HEK293T (cell line): ENCODE results near the gene CYP3A4.
"Not testable (repeated sequence)": the region's sequence is repeated elsewhere in the genome, so short reads cannot be mapped to it uniquely, and the experiment has no call there.

Experiments
- BHLHE40 ChIP-seq: fragments of 450-650 bp; IDR thresholded peaks from 2 replicates; pipeline ENCODE4 v1.6.1; 2016; ENCODE audit warnings: mild to moderate bottlenecking, moderate library complexity, borderline replicate concordance
- ELF4 ChIP-seq: fragments of 450-650 bp; IDR thresholded peaks from 2 replicates; pipeline ENCODE4 v1.6.1; 2017; ENCODE audit warnings: antibody characterized with exemption
- FOXM1 ChIP-seq: fragments of 450-650 bp; IDR thresholded peaks from 2 replicates; pipeline ENCODE4 v1.6.1; 2017; ENCODE audit warnings: mild to moderate bottlenecking, borderline replicate concordance
- HDGF ChIP-seq: fragments of 450-650 bp; IDR thresholded peaks from 2 replicates; pipeline ENCODE4 v1.6.1; 2017; ENCODE audit warnings: antibody characterized with exemption, borderline replicate concordance
- L3MBTL2 ChIP-seq: fragments of 450-650 bp; conservative IDR thresholded peaks from 2 replicates; pipeline ENCODE4 v1.6.1; 2016; ENCODE audit warnings: mild to moderate bottlenecking
- LEF1 ChIP-seq: fragments of 450-650 bp; IDR thresholded peaks from 2 replicates; pipeline ENCODE4 v1.6.1; 2017; ENCODE audit warnings: mild to moderate bottlenecking, borderline replicate concordance
- SP1 ChIP-seq: fragments of 450-650 bp; IDR thresholded peaks from 2 replicates; pipeline ENCODE4 v1.6.1; 2017
- SUZ12 ChIP-seq: fragments of 450-650 bp; IDR thresholded peaks from 2 replicates; pipeline ENCODE4 v1.6.1; 2016; ENCODE audit warnings: mild to moderate bottlenecking
- ZNF384 ChIP-seq: fragments of 450-650 bp; IDR thresholded peaks from 2 replicates; pipeline ENCODE4 v1.6.1; 2016
- TF ChIP-seq, protein P1 (sequence below): fragments of 450-650 bp; IDR thresholded peaks from 2 replicates; pipeline ENCODE4 v1.6.1; 2016

DNA sequence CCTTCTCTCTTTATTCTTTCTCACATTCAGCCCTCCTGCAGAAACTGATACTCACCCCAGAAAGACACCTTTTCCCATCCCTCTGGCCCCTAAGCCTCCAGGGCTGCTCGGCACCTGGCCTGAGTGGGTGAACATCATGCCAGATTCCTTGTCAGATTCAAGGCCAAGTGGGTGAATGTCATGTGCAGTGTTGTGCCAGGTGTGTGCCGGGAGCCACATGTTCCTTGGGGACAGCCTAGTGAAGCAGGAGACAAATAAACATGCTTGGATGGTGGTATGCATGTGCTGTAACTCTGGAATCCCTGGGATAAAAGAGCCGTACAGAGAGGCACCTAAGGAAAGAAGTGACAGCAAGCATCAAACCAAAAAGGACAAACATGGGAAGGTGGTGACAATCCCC, 1.7 kb upstream of the CYP3A4 start:
- TF ChIP-seq ZNF384, HDGF, SP1, ELF4, FOXM1, LEF1, SUZ12, L3MBTL2, BHLHE40: not testable (repeated sequence)
- TF ChIP-seq, protein P1, sequence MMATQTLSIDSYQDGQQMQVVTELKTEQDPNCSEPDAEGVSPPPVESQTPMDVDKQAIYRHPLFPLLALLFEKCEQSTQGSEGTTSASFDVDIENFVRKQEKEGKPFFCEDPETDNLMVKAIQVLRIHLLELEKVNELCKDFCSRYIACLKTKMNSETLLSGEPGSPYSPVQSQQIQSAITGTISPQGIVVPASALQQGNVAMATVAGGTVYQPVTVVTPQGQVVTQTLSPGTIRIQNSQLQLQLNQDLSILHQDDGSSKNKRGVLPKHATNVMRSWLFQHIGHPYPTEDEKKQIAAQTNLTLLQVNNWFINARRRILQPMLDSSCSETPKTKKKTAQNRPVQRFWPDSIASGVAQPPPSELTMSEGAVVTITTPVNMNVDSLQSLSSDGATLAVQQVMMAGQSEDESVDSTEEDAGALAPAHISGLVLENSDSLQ = not testable (repeated sequence)
